Esophagus squamous epithelium (tissue), 5 donors: ENCODE results near the gene RAB13. TPM values are rescaled to one million over a fixed set of nuclear protein-coding genes. Genes with fewer than 3 reads are reported as not detected.

Experiments used
- DNase-seq: peaks from one replicate; lab custom pipeline; 2025; lab: John Stamatoyannopoulos, UW
- H3K27ac ChIP-seq, 4 donors: fragments of 200-600 bp; sonication (generic); one replicate each; pipeline ENCODE4 v1.5.1; 2016 to 2019; ENCODE audit warnings: mild to moderate bottlenecking in 1 of 4
- H3K27me3 ChIP-seq, 4 donors: fragments of 200-600 bp; sonication (generic); 1 replicate in 3 of 4; 2 replicates in 1 of 4; pipeline versions ENCODE4 v1.5.1 to v1.6.0; 2017 to 2021; ENCODE audit warnings: antibody characterized with exemption in 1 of 4
- H3K36me3 ChIP-seq, 3 donors: fragments of 200-600 bp; sonication (generic); one replicate each; pipeline ENCODE4 v1.5.1; 2016 to 2019
- H3K4me1 ChIP-seq, 3 donors: fragments of 200-600 bp; sonication (generic); one replicate each; pipeline ENCODE4 v1.5.1; 2017 to 2019
- H3K4me3 ChIP-seq, 4 donors: fragments of 200-600 bp; sonication (generic); 1 replicate in 3 of 4; 2 replicates in 1 of 4; pipeline ENCODE4 v1.5.1; 2016 to 2019; ENCODE audit warnings: mild to moderate bottlenecking in 2 of 4, moderate library complexity in 1 of 4
- H3K9me3 ChIP-seq, 3 donors: fragments of 200-600 bp; sonication (generic); one replicate each; pipeline ENCODE4 v1.5.1; 2016 to 2019
- CTCF ChIP-seq, 6 experiments: fragments of 450-650 bp in 4 of 6; fragments of 200-600 bp in 2 of 6; sonication (generic) in 2 of 6; IDR thresholded peaks; one replicate each; pipeline ENCODE4 v1.5.1; 2016 to 2019; ENCODE audit warnings: antibody characterized with exemption in 6 of 6, mild to moderate bottlenecking in 4 of 6, moderate library complexity in 4 of 6
- POLR2A ChIP-seq, 4 donors: fragments of 450-650 bp; IDR thresholded peaks; one replicate each; pipeline ENCODE4 v1.6.1; 2017; ENCODE audit warnings: antibody characterized with exemption in 4 of 4, mild to moderate bottlenecking in 4 of 4, moderate library complexity in 3 of 4
- WGBS, 2 donors: methylation state at CpG; one replicate each; pipeline ENCODE4 v1.1.5; 2018; 5-methylcytosine and 5-hydroxymethylcytosine counted together
- intact Hi-C: fragments of 100-400 bp; cut with DNase I; formaldehyde crosslinking; loops from one replicate; pipeline ENCODE4 v1.15.0; 2022
- total RNA-seq, 4 donors: library from RNA; depleted of rRNA; stranded (reverse); fragments of >200 nt; gene quantifications; one replicate each; pipeline ENCODE4 v1.1.0, GENCODE V29; 2016
- donor health status: DM: yes; HTN: yes; CAD: no.

The RAB13 gene
- total RNA-seq, 4 donors from 2014 or later = 24.1 to 45.8 (median 35.5) TPM

GRCh38 chr1:153977250-153978240 is 8.6 kb downstream of the RAB13 start, which contains the start of gene JTB:
TSS of gene JTB (minus strand) at chr1:153977674. CDS start at chr1:153977252, 422 bp downstream.
- peak in 1 of 6 experiments; percentile 6 for TF ChIP-seq CTCF (IDR thresholded peaks at IDR 0.05)
- TF ChIP-seq POLR2A (IDR thresholded peaks at IDR 0.05) = peak in 3 of 4 donors; percentile 69 to 95 (median 84)
- H3K4me3 ChIP-seq = peak within 1 kb of the TSS; percentile 84 to 90 (median 88)
- H3K36me3 ChIP-seq = peaks cover 8 to 72% (median 20%) of the 10 kb centered on the region in 3 donors
- WGBS, 2 donors = 0 to 1% methylated on average over 12 to 20 of the region's 75 CpGs
- peaks cover 0 to 32% (median 19%) of the 10 kb centered on the region in 3 donors for H3K4me1 ChIP-seq
- peak; percentile 66 for DNase-seq
- H3K27ac ChIP-seq = peak within 1 kb of the TSS; percentile 90 to 94 (median 94)
- no peaks in the 10 kb centered on the region for H3K27me3 ChIP-seq
- no peaks in the 10 kb centered on the region for H3K9me3 ChIP-seq
- intact Hi-C loops = no loop called here

- H3K27ac ChIP-seq = peak overlapping the region; percentile 90 to 94 (median 94)
- peak overlapping the region; percentile 84 to 90 (median 88) for H3K4me3 ChIP-seq
- H3K9me3 ChIP-seq = no peaks in the 10 kb centered on the region
- no peaks in the 10 kb centered on the region for H3K27me3 ChIP-seq
- peaks cover 8 to 67% (median 17%) of the 10 kb centered on the region in 3 donors for H3K36me3 ChIP-seq
- intact Hi-C loops = no loop called here
- no peak for TF ChIP-seq POLR2A (IDR thresholded peaks at IDR 0.05)
- no peak for TF ChIP-seq CTCF (IDR thresholded peaks at IDR 0.05)
- no peak for DNase-seq
- WGBS, 2 donors = 0% methylated on average over 6 to 15 of the region's 16 CpGs
- H3K4me1 ChIP-seq = peaks cover 0 to 32% (median 19%) of the 10 kb centered on the region in 3 donors
Observed at GRCh38 chr1:153976819-153977249, 9.3 kb downstream of the RAB13 start.

- no peak overlapping the region for H3K27ac ChIP-seq
- H3K27me3 ChIP-seq = no peaks in the 10 kb centered on the region
- WGBS, 2 donors = 73 to 78% methylated on average over 6 to 7 of the region's 7 CpGs
- no peak for TF ChIP-seq POLR2A (IDR thresholded peaks at IDR 0.05)
- TF ChIP-seq CTCF (IDR thresholded peaks at IDR 0.05) = no peak
- no peak overlapping the region for H3K4me3 ChIP-seq
- DNase-seq = no peak
- H3K36me3 ChIP-seq = peaks cover 8 to 40% (median 14%) of the 10 kb centered on the region in 3 donors
- peaks cover 0 to 31% (median 23%) of the 10 kb centered on the region in 3 donors for H3K4me1 ChIP-seq
- intact Hi-C loops = no loop called here
- H3K9me3 ChIP-seq = no peaks in the 10 kb centered on the region
Observed at GRCh38 chr1:153973525-153973924, 12.6 kb downstream of the RAB13 start.

GRCh38 chr1:153973071-153973470 is 13.1 kb downstream of the RAB13 start:
- 92 to 93% methylated on average over 3 of the region's 3 CpGs for WGBS, 2 donors
- intact Hi-C loops = no loop called here
- H3K27me3 ChIP-seq = no peaks in the 10 kb centered on the region
- peaks cover 8 to 40% (median 14%) of the 10 kb centered on the region in 3 donors for H3K36me3 ChIP-seq
- no peak for DNase-seq
- no peak for TF ChIP-seq CTCF (IDR thresholded peaks at IDR 0.05)
- no peak overlapping the region for H3K4me3 ChIP-seq
- H3K9me3 ChIP-seq = no peaks in the 10 kb centered on the region
- H3K27ac ChIP-seq = no peak overlapping the region
- H3K4me1 ChIP-seq = peaks cover 0 to 31% (median 23%) of the 10 kb centered on the region in 3 donors

GRCh38 chr1:153970346-153970745 is 15.8 kb downstream of the RAB13 start:
- no peak for TF ChIP-seq CTCF (IDR thresholded peaks at IDR 0.05)
- TF ChIP-seq POLR2A (IDR thresholded peaks at IDR 0.05) = no peak
- no peak overlapping the region for H3K27ac ChIP-seq
- H3K9me3 ChIP-seq = no peaks in the 10 kb centered on the region
- DNase-seq = no peak
- intact Hi-C loops = no loop called here
- 84 to 87% methylated on average over 2 of the region's 2 CpGs for WGBS, 2 donors
- peaks cover 11 to 33% (median 19%) of the 10 kb centered on the region in 3 donors for H3K4me1 ChIP-seq
- no peaks in the 10 kb centered on the region for H3K27me3 ChIP-seq
- no peak overlapping the region for H3K4me3 ChIP-seq
- H3K36me3 ChIP-seq = peaks cover 8 to 30% (median 11%) of the 10 kb centered on the region in 3 donors
